Gastrocnemius medialis (tissue), 4 donors: Measurements from ENCODE around the gene ASAP2.

Experiments used
- CTCF ChIP-seq, 5 experiments: fragments of 450-650 bp in 3 of 5; fragments of 200-600 bp in 2 of 5; sonication (generic) in 2 of 5; IDR thresholded peaks in 4 of 5; conservative IDR thresholded peaks in 1 of 5; 1 replicate in 4 of 5; 2 replicates in 1 of 5; pipeline ENCODE4 v1.5.1; 2016 to 2019; ENCODE audit warnings: antibody characterized with exemption in 5 of 5, mild to moderate bottlenecking in 3 of 5, moderate library complexity in 3 of 5
- POLR2A ChIP-seq, 2 donors: fragments of 450-650 bp; IDR thresholded peaks; one replicate each; pipeline ENCODE4 v1.6.1; 2017; ENCODE audit warnings: antibody characterized with exemption in 2 of 2, mild to moderate bottlenecking in 2 of 2, moderate library complexity in 2 of 2

GRCh38 chr2:9334761-9335160 is 128.1 kb downstream of the ASAP2 start:
- TF ChIP-seq CTCF (IDR thresholded peaks at IDR 0.05 in 4 of 5, conservative IDR thresholded peaks at IDR 0.05 in 1 of 5) (no peak), POLR2A (IDR thresholded peaks at IDR 0.05) (no peak)
